Measurements from ENCODE around the gene GATC. TPM values are rescaled to one million over a fixed set of nuclear protein-coding genes. Genes with fewer than 3 reads are reported as not detected.

Gene GATC
- total RNA-seq, 1 donor from 2014 or later, result 18.8 TPM

GRCh38 chr12:120489018-120489417 lies 42.8 kb downstream of the GATC start:
- H3K4me1 Mint-ChIP-seq (ENCODE audit: low read depth), result no peaks in the 10 kb centered on the region
- TF ChIP-seq CTCF (IDR thresholded peaks at IDR 0.05), result no peak
- H3K36me3 Mint-ChIP-seq (ENCODE audit: low read depth), result peaks cover 2% of the 10 kb centered on the region
- no peak for DNase-seq (ENCODE audit: low spot score)
- H3K4me3 Mint-ChIP-seq (ENCODE audit: unreplicated experiment), result no peak overlapping the region
- no peaks in the 10 kb centered on the region for H3K9me3 Mint-ChIP-seq (ENCODE audit: low read depth)
- H3K27ac Mint-ChIP-seq (ENCODE audit: unreplicated experiment), result no peak overlapping the region
- no peaks in the 10 kb centered on the region for H3K27me3 Mint-ChIP-seq (ENCODE audit: low read depth)

- Mint-ChIP-seq H3K4me3 (ENCODE audit: unreplicated experiment) (no peak overlapping the region), H3K27me3 (ENCODE audit: low read depth) (no peaks in the 10 kb centered on the region), H3K4me1 (ENCODE audit: low read depth) (peaks cover 6% of the 10 kb centered on the region), H3K27ac (ENCODE audit: unreplicated experiment) (no peak overlapping the region), H3K9me3 (ENCODE audit: low read depth) (no peaks in the 10 kb centered on the region), H3K36me3 (ENCODE audit: low read depth) (peaks cover 2% of the 10 kb centered on the region)
- TF ChIP-seq CTCF (IDR thresholded peaks at IDR 0.05), result no peak
- no peak for DNase-seq (ENCODE audit: low spot score)
Measured at GRCh38 chr12:120490325-120490724, 44.1 kb downstream of the GATC start.

GRCh38 chr12:120490833-120491512 lies 44.7 kb downstream of the GATC start:
- peaks cover 2% of the 10 kb centered on the region for H3K36me3 Mint-ChIP-seq (ENCODE audit: low read depth)
- no peak for DNase-seq (ENCODE audit: low spot score)
- H3K9me3 Mint-ChIP-seq (ENCODE audit: low read depth), result no peaks in the 10 kb centered on the region
- H3K4me1 Mint-ChIP-seq (ENCODE audit: low read depth), result peaks cover 7% of the 10 kb centered on the region
- H3K27me3 Mint-ChIP-seq (ENCODE audit: low read depth), result no peaks in the 10 kb centered on the region
- no peak overlapping the region for H3K4me3 Mint-ChIP-seq (ENCODE audit: unreplicated experiment)
- no peak for TF ChIP-seq CTCF (IDR thresholded peaks at IDR 0.05)
- no peak overlapping the region for H3K27ac Mint-ChIP-seq (ENCODE audit: unreplicated experiment)

GRCh38 chr12:120495186-120495730 lies 49.0 kb downstream of the GATC start:
- TF ChIP-seq CTCF (IDR thresholded peaks at IDR 0.05), result no peak

GRCh38 chr12:120495731-120496412 lies 49.6 kb downstream of the GATC start, which contains the start of gene DYNLL1:
Gene DYNLL1 (plus strand): TSS chr12:120496113. CDS start chr12:120496422, 309 bp downstream.
- Mint-ChIP-seq H3K27me3 (ENCODE audit: low read depth) (no peaks in the 10 kb centered on the region), H3K36me3 (ENCODE audit: low read depth) (peaks cover 10% of the 10 kb centered on the region), H3K9me3 (ENCODE audit: low read depth) (no peaks in the 10 kb centered on the region), H3K27ac (ENCODE audit: unreplicated experiment) (peak within 1 kb of the TSS; percentile 93), H3K4me3 (ENCODE audit: unreplicated experiment) (peak within 1 kb of the TSS; percentile 93), H3K4me1 (ENCODE audit: low read depth) (peaks cover 38% of the 10 kb centered on the region)
- TF ChIP-seq CTCF (IDR thresholded peaks at IDR 0.05), result no peak
- peak; percentile 97 for DNase-seq (ENCODE audit: low spot score)

More at GRCh38 chr12:120495186-120495730, 49.0 kb downstream of the GATC start:
- DNase-seq (ENCODE audit: low spot score), result no peak
- Mint-ChIP-seq H3K27me3 (ENCODE audit: low read depth) (no peaks in the 10 kb centered on the region), H3K4me3 (ENCODE audit: unreplicated experiment) (peak overlapping the region; percentile 93), H3K9me3 (ENCODE audit: low read depth) (no peaks in the 10 kb centered on the region), H3K27ac (ENCODE audit: unreplicated experiment) (peak overlapping the region; percentile 77), H3K36me3 (ENCODE audit: low read depth) (peaks cover 8% of the 10 kb centered on the region), H3K4me1 (ENCODE audit: low read depth) (peaks cover 32% of the 10 kb centered on the region)

All from chondrocyte (in vitro differentiated cells).